ENCODE results near the gene MSTO1.
A peak's percentile ranks its signal among the peaks of the same experiment; 100 is the strongest.

- TF ChIP-seq EZH2 (IDR thresholded peaks at IDR 0.05; ENCODE audit: borderline replicate concordance, low read length), result no peak
- peak; percentile 36 for TF ChIP-seq CTCF (IDR thresholded peaks at IDR 0.05; ENCODE audit: low read length)
Measured at GRCh38 chr1:155648207-155649147, 38.5 kb downstream of the MSTO1 start.
